ENCODE measurements around the gene SELENOV. TPM values are rescaled to one million over a fixed set of nuclear protein-coding genes. Genes with fewer than 3 reads are reported as not detected.

The SELENOV gene
- polyA plus RNA-seq, 3 donors = not detected

GRCh38 chr19:39502640-39503417 lies 12.1 kb upstream of the SELENOV start:
- TF ChIP-seq, protein P1, sequence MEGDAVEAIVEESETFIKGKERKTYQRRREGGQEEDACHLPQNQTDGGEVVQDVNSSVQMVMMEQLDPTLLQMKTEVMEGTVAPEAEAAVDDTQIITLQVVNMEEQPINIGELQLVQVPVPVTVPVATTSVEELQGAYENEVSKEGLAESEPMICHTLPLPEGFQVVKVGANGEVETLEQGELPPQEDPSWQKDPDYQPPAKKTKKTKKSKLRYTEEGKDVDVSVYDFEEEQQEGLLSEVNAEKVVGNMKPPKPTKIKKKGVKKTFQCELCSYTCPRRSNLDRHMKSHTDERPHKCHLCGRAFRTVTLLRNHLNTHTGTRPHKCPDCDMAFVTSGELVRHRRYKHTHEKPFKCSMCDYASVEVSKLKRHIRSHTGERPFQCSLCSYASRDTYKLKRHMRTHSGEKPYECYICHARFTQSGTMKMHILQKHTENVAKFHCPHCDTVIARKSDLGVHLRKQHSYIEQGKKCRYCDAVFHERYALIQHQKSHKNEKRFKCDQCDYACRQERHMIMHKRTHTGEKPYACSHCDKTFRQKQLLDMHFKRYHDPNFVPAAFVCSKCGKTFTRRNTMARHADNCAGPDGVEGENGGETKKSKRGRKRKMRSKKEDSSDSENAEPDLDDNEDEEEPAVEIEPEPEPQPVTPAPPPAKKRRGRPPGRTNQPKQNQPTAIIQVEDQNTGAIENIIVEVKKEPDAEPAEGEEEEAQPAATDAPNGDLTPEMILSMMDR (IDR thresholded peaks at IDR 0.05) = peak; percentile 95
- H3K36me3 ChIP-seq (replicated peaks in 1 of 2; ENCODE audit: control insufficient read depth in 1 of 2, insufficient read depth in 2 of 2, low read length in 2 of 2) = no peaks in the 10 kb centered on the region
- H3K27ac Mint-ChIP-seq = no peak overlapping the region
- H3K9ac ChIP-seq (ENCODE audit: insufficient read depth, low read length, poor library complexity, severe bottlenecking) = no peak overlapping the region
- H3K4me3 ChIP-seq (replicated peaks in 1 of 3; ENCODE audit: low read depth in 2 of 3, low read length in 3 of 3) = no peak overlapping the region
- no peaks in the 10 kb centered on the region for H4K20me1 ChIP-seq (ENCODE audit: insufficient read depth, low read length)
- H3K27me3 Mint-ChIP-seq (ENCODE audit: low read depth in 3 of 3) = peaks cover 69 to 89% (median 77%) of the 10 kb centered on the region in 3 donors
- peaks cover 0 to 5% of the 10 kb centered on the region in 2 donors for H3K9me3 ChIP-seq (replicated peaks in 1 of 2; ENCODE audit: control insufficient read depth in 1 of 2, insufficient read depth in 1 of 2, low read length in 2 of 2)
- peaks cover 0 to 25% (median 14%) of the 10 kb centered on the region in 7 donors for H3K9me3 Mint-ChIP-seq
- peak overlapping the region in 1 of 2 donors; percentile 52 for H3K4me3 Mint-ChIP-seq
- H2AFZ ChIP-seq (ENCODE audit: insufficient read depth, low read depth, low read length, poor library complexity, severe bottlenecking) = peak overlapping the region; percentile 67
- 15% methylated on average over 69 of the region's 69 CpGs for WGBS (ENCODE audit: insufficient coverage)
- H3K79me2 ChIP-seq (ENCODE audit: insufficient read depth, low read length) = no peaks in the 10 kb centered on the region
- intact Hi-C loops (cut with micrococcal nuclease) = loop anchor here in 1 of 2 donors (2.0 kb wide), 1 partner anchor 58 kb away; the partner anchor contains the start of gene SUPT5H
- peaks cover 36 to 78% of the 10 kb centered on the region in 2 donors for H3K27me3 ChIP-seq (ENCODE audit: control insufficient read depth in 2 of 2, insufficient read depth in 2 of 2, low read length in 2 of 2)
- peak overlapping the region; percentile 26 for H3K4me2 ChIP-seq (replicated peaks; ENCODE audit: extremely low read depth, low read length, poor library complexity, severe bottlenecking)
- H3K4me1 Mint-ChIP-seq = peaks cover 19% of the 10 kb centered on the region
- peaks cover 10 to 15% of the 10 kb centered on the region in 2 donors for H3K4me1 ChIP-seq (ENCODE audit: control insufficient read depth in 1 of 2, insufficient read depth in 2 of 2, low read length in 2 of 2)
- no peak overlapping the region for H3K27ac ChIP-seq (ENCODE audit: low read depth in 1 of 2, low read length in 2 of 2)
- H3K36me3 Mint-ChIP-seq = peaks cover 0 to 16% of the 10 kb centered on the region in 2 donors
- DNase-seq = peak; percentile 68 to 81 (median 77)

DNA sequence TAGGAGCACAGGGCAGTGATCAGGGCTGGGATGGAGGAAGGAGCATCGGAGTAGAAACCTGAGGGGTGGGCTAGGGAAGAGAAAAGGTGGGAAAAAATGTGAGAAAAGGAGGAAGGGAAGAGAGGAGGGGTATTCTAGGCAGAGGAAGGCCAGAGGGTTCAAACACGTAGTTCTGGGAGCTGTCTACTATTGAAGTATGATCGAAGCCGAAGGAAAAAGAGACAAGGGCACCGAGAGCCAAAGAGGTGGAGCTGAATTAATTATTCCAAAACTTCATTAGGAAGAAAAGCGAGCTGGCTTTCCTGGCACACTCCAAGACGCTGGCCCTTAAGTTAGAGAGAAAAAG lies 8.4 kb upstream of the SELENOV start:
- Histone ChIP-seq H2AFZ (ENCODE audit: insufficient read depth, low read depth, low read length, poor library complexity, severe bottlenecking) (peak overlapping the region; percentile 61), H3K27ac (ENCODE audit: low read depth in 1 of 2, low read length in 2 of 2) (no peak overlapping the region), H3K4me1 (ENCODE audit: control insufficient read depth in 1 of 2, insufficient read depth in 2 of 2, low read length in 2 of 2) (peaks cover 7 to 15% of the 10 kb centered on the region in 2 donors), H3K36me3 (replicated peaks in 1 of 2; ENCODE audit: control insufficient read depth in 1 of 2, insufficient read depth in 2 of 2, low read length in 2 of 2) (no peaks in the 10 kb centered on the region), H4K20me1 (ENCODE audit: insufficient read depth, low read length) (no peaks in the 10 kb centered on the region), H3K9ac (ENCODE audit: insufficient read depth, low read length, poor library complexity, severe bottlenecking) (no peak overlapping the region), H3K4me3 (replicated peaks in 1 of 3; ENCODE audit: low read depth in 2 of 3, low read length in 3 of 3) (peak overlapping the region in 1 of 3 experiments; percentile 59), H3K4me2 (replicated peaks; ENCODE audit: extremely low read depth, low read length, poor library complexity, severe bottlenecking) (peak overlapping the region; percentile 41), H3K27me3 (ENCODE audit: control insufficient read depth in 2 of 2, insufficient read depth in 2 of 2, low read length in 2 of 2) (peaks cover 17 to 56% of the 10 kb centered on the region in 2 donors), H3K79me2 (ENCODE audit: insufficient read depth, low read length) (no peaks in the 10 kb centered on the region), H3K9me3 (replicated peaks in 1 of 2; ENCODE audit: control insufficient read depth in 1 of 2, insufficient read depth in 1 of 2, low read length in 2 of 2) (no peaks in the 10 kb centered on the region)
- intact Hi-C loops (cut with micrococcal nuclease) = no loop called here
- WGBS (ENCODE audit: insufficient coverage) = 64% methylated on average over 7 of the region's 7 CpGs
- peak overlapping the region in 1 of 2 donors; percentile 66 for H3K4me3 Mint-ChIP-seq
- H3K4me1 Mint-ChIP-seq = peaks cover 11% of the 10 kb centered on the region
- TF ChIP-seq, protein P1 (IDR thresholded peaks at IDR 0.05) = no peak
- peaks cover 45 to 80% (median 62%) of the 10 kb centered on the region in 3 donors for H3K27me3 Mint-ChIP-seq (ENCODE audit: low read depth in 3 of 3)
- H3K27ac Mint-ChIP-seq = no peak overlapping the region
- peaks cover 0 to 21% (median 14%) of the 10 kb centered on the region in 7 donors for H3K9me3 Mint-ChIP-seq
- no peak for DNase-seq
- peaks cover 0 to 5% of the 10 kb centered on the region in 2 donors for H3K36me3 Mint-ChIP-seq
